ENCODE measurements around the gene LKAAEAR1. TPM values are rescaled to one million over a fixed set of nuclear protein-coding genes. Genes with fewer than 3 reads are reported as not detected.

LKAAEAR1 gene
- total and polyA plus RNA-seq, 2 of the 13 experiments (the other 11 are each of a cell fraction or from before 2014, with no cell fraction given), result not detected

DNA sequence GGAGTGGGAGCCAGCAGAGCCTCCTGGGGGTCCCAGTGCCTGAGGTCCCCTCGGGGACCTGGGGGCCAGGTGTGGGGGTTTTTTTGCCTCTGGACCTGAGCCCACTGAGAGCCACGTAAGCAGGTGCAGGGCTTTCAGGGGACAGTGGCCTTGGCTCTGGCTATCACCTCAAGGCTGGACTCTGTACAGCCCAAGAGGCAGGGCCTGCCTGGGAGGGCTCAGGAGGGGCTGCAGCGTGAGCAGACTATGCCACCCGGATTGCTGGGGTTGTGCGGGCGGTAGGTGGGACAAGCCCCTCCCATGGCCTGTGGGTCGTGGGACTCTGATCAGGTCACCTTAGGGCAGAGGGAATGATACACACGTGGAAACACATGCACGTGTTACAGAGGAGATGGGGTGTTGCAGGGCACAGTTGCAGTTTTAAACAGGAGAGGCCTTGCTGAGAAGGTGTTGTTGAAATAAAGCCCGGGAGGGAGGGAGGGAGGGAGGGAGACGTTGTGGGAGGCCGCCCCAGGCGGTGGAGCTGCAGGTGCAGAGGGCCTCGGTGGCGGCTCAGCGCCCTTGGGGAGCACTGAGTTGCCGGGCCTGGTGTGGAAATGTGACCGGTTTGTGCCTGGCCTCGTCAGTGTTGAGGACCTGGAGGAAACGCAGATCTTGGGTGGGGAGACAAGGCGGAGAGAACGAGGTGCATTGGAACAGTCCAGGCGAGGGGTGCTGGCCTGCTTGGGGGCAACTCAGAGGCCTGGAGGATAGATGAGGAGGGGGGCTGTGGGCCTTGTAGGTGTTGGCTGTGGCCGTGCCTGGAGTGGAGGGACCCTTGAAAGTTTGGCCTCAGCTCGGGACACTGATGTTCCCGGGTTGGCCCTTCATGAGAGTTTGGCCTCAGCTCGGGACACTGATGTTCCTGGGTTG, 18.9 kb downstream of the LKAAEAR1 start (continued):
- peak; percentile 38 for TF ChIP-seq NCOA2 (CRISPR knock-in tag; IDR thresholded peaks at IDR 0.05)
- no peak for TF ChIP-seq ZSCAN20 (CRISPR knock-in tag; IDR thresholded peaks at IDR 0.05; ENCODE audit: borderline replicate concordance)
- TF ChIP-seq HES4 (CRISPR knock-in tag; IDR thresholded peaks at IDR 0.05; ENCODE audit: borderline replicate concordance), result peak; percentile 57; the same call in 1 of the 2 replicates
- no peak for TF ChIP-seq ZNF10 (CRISPR knock-in tag; IDR thresholded peaks at IDR 0.05; ENCODE audit: borderline replicate concordance, low read depth)
- TF ChIP-seq SMAD3 (CRISPR knock-in tag; IDR thresholded peaks at IDR 0.05), result no peak
- TF ChIP-seq ZNF337 (CRISPR knock-in tag; IDR thresholded peaks at IDR 0.05; ENCODE audit: borderline replicate concordance, low read depth), result no peak
- peak; percentile 12; the same call in 1 of the 2 replicates for TF ChIP-seq WIZ (CRISPR knock-in tag; IDR thresholded peaks at IDR 0.05)
- TF ChIP-seq, protein P1, sequence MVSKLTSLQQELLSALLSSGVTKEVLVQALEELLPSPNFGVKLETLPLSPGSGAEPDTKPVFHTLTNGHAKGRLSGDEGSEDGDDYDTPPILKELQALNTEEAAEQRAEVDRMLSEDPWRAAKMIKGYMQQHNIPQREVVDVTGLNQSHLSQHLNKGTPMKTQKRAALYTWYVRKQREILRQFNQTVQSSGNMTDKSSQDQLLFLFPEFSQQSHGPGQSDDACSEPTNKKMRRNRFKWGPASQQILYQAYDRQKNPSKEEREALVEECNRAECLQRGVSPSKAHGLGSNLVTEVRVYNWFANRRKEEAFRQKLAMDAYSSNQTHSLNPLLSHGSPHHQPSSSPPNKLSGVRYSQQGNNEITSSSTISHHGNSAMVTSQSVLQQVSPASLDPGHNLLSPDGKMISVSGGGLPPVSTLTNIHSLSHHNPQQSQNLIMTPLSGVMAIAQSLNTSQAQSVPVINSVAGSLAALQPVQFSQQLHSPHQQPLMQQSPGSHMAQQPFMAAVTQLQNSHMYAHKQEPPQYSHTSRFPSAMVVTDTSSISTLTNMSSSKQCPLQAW (CRISPR knock-in tag; IDR thresholded peaks at IDR 0.05), result peak; percentile 37; the same call in 1 of the 2 replicates
- TF ChIP-seq GLI4 (CRISPR knock-in tag; IDR thresholded peaks at IDR 0.05; ENCODE audit: borderline replicate concordance), result 0 out of 2 replicates have a peak, but pooled peaks have one; percentile 69
- TF ChIP-seq, protein P2, sequence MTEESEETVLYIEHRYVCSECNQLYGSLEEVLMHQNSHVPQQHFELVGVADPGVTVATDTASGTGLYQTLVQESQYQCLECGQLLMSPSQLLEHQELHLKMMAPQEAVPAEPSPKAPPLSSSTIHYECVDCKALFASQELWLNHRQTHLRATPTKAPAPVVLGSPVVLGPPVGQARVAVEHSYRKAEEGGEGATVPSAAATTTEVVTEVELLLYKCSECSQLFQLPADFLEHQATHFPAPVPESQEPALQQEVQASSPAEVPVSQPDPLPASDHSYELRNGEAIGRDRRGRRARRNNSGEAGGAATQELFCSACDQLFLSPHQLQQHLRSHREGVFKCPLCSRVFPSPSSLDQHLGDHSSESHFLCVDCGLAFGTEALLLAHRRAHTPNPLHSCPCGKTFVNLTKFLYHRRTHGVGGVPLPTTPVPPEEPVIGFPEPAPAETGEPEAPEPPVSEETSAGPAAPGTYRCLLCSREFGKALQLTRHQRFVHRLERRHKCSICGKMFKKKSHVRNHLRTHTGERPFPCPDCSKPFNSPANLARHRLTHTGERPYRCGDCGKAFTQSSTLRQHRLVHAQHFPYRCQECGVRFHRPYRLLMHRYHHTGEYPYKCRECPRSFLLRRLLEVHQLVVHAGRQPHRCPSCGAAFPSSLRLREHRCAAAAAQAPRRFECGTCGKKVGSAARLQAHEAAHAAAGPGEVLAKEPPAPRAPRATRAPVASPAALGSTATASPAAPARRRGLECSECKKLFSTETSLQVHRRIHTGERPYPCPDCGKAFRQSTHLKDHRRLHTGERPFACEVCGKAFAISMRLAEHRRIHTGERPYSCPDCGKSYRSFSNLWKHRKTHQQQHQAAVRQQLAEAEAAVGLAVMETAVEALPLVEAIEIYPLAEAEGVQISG (CRISPR knock-in tag; IDR thresholded peaks at IDR 0.05), result peak; percentile 60
- peak; percentile 88 for TF ChIP-seq BORCS8-MEF2B (CRISPR knock-in tag; IDR thresholded peaks at IDR 0.05)
- TF ChIP-seq ZSCAN31 (CRISPR knock-in tag; IDR thresholded peaks at IDR 0.05; ENCODE audit: low read depth), result peak; percentile 48; the same call in 1 of the 2 replicates
- TF ChIP-seq ERF (CRISPR knock-in tag; IDR thresholded peaks at IDR 0.05), result no peak; the same call in 1 of the 2 replicates
- TF ChIP-seq, protein P3, sequence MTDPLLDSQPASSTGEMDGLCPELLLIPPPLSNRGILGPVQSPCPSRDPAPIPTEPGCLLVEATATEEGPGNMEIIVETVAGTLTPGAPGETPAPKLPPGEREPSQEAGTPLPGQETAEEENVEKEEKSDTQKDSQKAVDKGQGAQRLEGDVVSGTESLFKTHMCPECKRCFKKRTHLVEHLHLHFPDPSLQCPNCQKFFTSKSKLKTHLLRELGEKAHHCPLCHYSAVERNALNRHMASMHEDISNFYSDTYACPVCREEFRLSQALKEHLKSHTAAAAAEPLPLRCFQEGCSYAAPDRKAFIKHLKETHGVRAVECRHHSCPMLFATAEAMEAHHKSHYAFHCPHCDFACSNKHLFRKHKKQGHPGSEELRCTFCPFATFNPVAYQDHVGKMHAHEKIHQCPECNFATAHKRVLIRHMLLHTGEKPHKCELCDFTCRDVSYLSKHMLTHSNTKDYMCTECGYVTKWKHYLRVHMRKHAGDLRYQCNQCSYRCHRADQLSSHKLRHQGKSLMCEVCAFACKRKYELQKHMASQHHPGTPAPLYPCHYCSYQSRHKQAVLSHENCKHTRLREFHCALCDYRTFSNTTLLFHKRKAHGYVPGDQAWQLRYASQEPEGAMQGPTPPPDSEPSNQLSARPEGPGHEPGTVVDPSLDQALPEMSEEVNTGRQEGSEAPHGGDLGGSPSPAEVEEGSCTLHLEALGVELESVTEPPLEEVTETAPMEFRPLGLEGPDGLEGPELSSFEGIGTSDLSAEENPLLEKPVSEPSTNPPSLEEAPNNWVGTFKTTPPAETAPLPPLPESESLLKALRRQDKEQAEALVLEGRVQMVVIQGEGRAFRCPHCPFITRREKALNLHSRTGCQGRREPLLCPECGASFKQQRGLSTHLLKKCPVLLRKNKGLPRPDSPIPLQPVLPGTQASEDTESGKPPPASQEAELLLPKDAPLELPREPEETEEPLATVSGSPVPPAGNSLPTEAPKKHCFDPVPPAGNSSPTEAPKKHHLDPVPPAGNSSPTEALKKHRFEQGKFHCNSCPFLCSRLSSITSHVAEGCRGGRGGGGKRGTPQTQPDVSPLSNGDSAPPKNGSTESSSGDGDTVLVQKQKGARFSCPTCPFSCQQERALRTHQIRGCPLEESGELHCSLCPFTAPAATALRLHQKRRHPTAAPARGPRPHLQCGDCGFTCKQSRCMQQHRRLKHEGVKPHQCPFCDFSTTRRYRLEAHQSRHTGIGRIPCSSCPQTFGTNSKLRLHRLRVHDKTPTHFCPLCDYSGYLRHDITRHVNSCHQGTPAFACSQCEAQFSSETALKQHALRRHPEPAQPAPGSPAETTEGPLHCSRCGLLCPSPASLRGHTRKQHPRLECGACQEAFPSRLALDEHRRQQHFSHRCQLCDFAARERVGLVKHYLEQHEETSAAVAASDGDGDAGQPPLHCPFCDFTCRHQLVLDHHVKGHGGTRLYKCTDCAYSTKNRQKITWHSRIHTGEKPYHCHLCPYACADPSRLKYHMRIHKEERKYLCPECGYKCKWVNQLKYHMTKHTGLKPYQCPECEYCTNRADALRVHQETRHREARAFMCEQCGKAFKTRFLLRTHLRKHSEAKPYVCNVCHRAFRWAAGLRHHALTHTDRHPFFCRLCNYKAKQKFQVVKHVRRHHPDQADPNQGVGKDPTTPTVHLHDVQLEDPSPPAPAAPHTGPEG (CRISPR knock-in tag; IDR thresholded peaks at IDR 0.05), result no peak
- no peak; the same call in 1 of the 2 replicates for TF ChIP-seq SSRP1 (CRISPR knock-in tag; IDR thresholded peaks at IDR 0.05)
- no peak for TF ChIP-seq ZNF850 (CRISPR knock-in tag; conservative IDR thresholded peaks at IDR 0.05)
- no peak for TF ChIP-seq HDAC6 (IDR thresholded peaks at IDR 0.05; ENCODE audit: low read depth, low read length)
- no peak for TF ChIP-seq KLF13 (CRISPR knock-in tag; IDR thresholded peaks at IDR 0.05)

Data from HepG2 (cell line).